ENCODE measurements around the gene TMEM212.

DNA sequence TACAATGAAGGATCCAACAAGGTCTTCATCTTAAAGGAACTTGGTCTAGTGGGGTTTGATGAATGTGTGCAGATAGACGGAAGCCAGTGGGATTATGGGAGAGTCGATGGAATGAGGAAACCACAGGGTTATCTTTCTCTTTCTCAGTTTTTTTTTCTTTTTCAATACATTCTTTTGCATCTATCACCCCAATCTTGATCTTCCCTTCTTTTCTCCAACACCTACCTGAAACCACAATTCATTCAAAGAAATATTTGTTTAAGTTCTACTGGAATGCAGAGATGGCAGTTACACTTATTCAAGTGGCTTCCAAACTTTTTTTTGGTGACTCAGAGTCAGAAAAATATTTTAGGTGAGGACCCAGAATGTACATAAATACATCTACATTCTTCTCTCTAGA, 1.7 kb downstream of the TMEM212 start:
- TF ChIP-seq CTCF (IDR thresholded peaks at IDR 0.05; ENCODE audit: poor library complexity) (no peak), EZH2 (IDR thresholded peaks at IDR 0.05; ENCODE audit: borderline replicate concordance) (no peak)
